D721Med (cell line): ENCODE results near the gene MRGPRE.

Experiments
- DNase-seq: peaks from one replicate; pipeline ENCODE4 v3.0.0; 2011; ENCODE audit warnings: low spot score; ENCODE audit not compliant: insufficient read length
- FAIRE-seq: peaks from 2 replicates; lab custom pipeline; 2011; peaks lifted over from hg19 to GRCh38; lab: Jason Lieb, UNC
- TF ChIP-seq, protein P1 (sequence below): IDR thresholded peaks from 2 replicates; pipeline ENCODE4 v1.5.1; 2012; ENCODE audit warnings: mild to moderate bottlenecking, control low read depth; ENCODE audit not compliant: insufficient read depth; ENCODE audit errors: missing control alignments

The MRGPRE gene

GRCh38 chr11:3200388-3201111 lies 31.7 kb downstream of the MRGPRE start:
- DNase-seq: no peak
- FAIRE-seq: no peak
- TF ChIP-seq, protein P1, sequence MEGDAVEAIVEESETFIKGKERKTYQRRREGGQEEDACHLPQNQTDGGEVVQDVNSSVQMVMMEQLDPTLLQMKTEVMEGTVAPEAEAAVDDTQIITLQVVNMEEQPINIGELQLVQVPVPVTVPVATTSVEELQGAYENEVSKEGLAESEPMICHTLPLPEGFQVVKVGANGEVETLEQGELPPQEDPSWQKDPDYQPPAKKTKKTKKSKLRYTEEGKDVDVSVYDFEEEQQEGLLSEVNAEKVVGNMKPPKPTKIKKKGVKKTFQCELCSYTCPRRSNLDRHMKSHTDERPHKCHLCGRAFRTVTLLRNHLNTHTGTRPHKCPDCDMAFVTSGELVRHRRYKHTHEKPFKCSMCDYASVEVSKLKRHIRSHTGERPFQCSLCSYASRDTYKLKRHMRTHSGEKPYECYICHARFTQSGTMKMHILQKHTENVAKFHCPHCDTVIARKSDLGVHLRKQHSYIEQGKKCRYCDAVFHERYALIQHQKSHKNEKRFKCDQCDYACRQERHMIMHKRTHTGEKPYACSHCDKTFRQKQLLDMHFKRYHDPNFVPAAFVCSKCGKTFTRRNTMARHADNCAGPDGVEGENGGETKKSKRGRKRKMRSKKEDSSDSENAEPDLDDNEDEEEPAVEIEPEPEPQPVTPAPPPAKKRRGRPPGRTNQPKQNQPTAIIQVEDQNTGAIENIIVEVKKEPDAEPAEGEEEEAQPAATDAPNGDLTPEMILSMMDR: no peak

- TF ChIP-seq, protein P1: no peak
- DNase-seq (no peak), FAIRE-seq (no peak)
Observed at GRCh38 chr11:3199537-3200295, 32.5 kb downstream of the MRGPRE start.

DNA sequence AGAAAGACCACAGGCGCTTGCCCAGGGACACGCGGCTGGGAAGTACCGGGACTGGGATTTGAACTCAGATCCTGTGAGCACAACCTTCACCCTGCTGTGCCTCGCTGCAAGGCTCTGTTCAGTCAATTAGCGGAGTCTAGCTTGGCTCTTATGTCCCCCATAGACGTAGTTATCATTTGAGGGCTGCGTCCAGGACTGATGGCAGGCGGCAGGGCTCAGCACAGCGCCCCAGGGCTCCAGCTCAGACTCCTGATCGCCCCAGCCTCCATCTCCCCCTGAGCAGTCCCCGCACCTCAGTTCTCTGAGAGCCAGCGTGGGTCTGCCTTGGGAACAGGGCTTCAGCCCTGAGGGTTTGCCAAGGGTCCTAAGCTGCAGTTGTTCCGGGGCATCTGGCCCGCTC lies 33.4 kb downstream of the MRGPRE start:
- no peak for FAIRE-seq

GRCh38 chr11:3197878-3198528 lies 34.2 kb downstream of the MRGPRE start:
- FAIRE-seq: no peak
- TF ChIP-seq, protein P1: no peak
- DNase-seq: no peak

More for the DNA sequence above, 33.4 kb downstream of the MRGPRE start:
- TF ChIP-seq, protein P1: no peak
- no peak for DNase-seq

DNA sequence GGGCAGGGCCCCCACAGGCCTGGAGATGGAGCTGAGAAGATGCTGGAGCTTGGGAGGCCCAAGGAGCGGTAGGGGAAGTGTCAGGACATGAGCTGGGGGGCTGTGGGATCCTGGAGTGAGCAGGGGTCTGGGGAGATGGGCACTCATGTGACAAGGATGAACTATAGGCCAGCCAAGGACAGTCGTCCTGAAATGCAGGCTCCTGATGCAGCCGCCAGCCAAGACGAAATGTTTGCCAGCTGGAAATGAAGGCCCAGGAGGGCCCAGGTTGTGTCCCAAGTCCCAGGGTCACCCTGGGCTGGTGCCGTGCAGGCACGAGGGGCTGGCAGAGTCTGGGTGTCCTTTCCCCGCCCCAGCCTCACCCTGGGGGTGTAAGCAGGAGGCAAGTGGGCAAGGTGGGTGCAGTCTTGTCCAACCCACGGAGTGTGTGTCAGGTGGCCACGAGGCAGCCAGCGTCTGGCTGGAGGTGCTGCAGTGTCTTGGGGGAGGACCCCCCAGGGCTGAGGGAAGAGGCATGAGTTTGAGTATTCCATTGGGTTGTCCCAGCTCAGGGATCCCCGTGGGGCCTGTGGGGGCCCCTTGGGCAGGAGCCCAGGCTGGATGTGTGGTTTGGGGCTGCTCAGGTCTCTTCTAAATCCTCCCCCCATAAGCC lies 35.0 kb downstream of the MRGPRE start:
- TF ChIP-seq, protein P1: no peak
- FAIRE-seq: no peak

DNA sequence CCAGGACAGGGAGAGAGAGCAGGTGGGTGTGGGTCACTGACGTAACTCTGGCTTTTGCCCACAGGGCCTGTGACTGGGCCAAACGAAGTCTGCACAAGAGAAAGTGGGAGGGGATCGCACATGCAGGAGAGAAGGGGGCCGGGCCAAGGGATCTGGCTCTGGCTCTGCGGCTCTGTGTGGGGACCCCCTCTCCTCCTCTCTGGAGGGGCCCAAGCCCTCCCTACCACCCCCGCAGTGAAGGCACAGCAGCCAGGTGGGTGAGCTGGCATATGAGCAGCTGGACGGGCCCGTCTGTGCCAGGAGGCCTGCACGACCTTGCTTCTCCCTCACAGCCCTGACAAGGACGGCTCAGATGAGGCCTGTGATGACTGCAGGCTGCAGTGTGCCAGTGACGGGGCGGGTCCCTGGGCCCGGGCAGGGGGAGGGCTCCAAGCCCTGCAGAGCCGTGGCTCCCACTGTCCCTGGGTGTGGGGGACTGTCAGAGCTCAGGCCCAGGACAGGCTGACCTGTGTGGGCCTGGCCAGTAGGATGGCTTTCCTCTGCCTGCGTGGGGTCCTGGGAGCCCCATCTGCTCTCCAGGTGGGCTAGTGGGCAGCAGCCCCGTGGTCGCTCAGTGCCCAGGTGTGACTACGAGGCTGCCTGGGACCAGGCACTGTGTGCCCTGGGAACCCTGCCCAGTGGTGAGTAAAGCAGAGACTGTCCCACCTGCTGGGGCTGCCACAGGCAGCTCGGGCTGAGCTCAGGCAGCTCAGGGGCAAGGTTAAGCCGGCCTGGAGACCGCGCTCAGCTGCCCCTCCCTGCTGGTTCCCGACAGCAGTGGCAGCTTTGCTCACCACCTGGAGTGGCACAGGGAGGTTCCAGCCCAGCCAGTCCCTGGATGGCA lies 35.8 kb downstream of the MRGPRE start:
- FAIRE-seq: no peak
- TF ChIP-seq, protein P1: no peak
- DNase-seq: no peak

More for the DNA sequence above, 35.0 kb downstream of the MRGPRE start:
- DNase-seq: no peak
